Activated CD4-positive, alpha-beta T cell treated with anti-CD3 and anti-CD28 coated beads, Interleukin-2, amount 50 U/mL, for 24 hours (primary cell): ENCODE measurements around the gene FBXO21.

Experiments
- DNase-seq, 2 donors: peaks; one replicate each; pipeline ENCODE4 v3.0.0-alpha.2; 2020; ENCODE audit warnings: low read depth in 1 of 2, low spot score in 1 of 2

The FBXO21 gene

GRCh38 chr12:117140397-117141096 is 49.7 kb downstream of the FBXO21 start:
- no peak for DNase-seq

GRCh38 chr12:117139025-117139717 is 51.1 kb downstream of the FBXO21 start:
- no peak for DNase-seq

DNA sequence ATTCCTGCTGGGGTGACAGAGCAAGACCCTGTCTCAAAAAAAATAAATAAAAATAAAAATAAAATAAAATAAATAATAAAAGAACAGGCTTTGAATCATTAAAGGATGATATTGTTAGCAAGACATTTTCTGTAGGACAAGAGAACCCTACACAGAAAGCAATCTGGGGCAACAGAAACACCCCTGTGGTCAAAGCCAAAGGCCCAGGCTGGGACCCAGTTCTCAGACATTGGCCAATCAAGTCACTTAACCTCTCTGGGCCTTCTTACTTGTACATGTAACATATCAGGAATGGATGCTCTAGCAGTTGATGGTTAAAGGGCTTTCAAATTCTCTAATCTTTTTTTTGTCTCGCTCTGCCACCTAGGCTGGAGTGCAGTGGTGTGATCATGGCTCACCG is 55.5 kb downstream of the FBXO21 start:
- no peak for DNase-seq

DNA sequence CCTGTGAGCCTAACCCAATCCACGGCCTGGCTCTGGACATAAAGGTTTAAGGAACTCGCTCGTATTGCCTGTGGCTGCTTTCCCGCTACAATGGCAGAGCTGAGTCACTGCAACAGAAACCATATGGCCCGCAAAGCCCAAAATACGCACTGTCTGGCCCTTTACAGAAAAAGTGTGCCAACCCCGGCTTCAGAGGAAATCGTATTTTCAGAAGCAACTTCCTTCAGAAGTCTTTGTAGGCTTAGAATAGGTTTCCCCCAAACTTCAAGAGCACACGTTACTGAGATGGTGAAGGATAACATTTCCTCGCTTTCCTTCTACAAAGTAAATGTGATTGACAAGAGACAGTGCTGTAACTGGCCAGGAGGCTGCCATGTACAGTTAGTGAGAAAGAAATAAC is 56.2 kb downstream of the FBXO21 start:
- peak in 1 of 2 donors; percentile 51 for DNase-seq

- no peak for DNase-seq
These were observed 59.5 kb downstream of the FBXO21 start for GRCh38 chr12:117130801-117131200.

DNA sequence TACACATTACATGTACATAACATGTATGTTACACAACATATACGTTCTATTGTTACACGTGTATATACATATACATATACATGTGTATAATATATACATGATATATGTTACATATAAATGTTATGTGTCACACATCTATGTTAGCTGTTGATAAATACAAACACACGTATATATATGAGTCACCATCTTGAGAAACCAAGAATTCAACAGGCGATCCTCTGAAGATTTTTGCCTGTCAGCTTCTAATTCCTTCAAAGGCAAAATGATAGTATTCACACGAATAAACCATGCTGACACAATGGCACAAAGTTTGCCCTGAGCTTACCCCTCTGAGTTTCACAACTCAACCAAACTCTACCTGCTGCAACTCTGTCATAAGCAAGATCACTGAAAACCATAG is 60.9 kb downstream of the FBXO21 start:
- DNase-seq: no peak

GRCh38 chr12:117127933-117128823 is 62.1 kb downstream of the FBXO21 start:
- DNase-seq: no peak

- DNase-seq: no peak
These were observed 63.9 kb downstream of the FBXO21 start for GRCh38 chr12:117126335-117126734.

DNA sequence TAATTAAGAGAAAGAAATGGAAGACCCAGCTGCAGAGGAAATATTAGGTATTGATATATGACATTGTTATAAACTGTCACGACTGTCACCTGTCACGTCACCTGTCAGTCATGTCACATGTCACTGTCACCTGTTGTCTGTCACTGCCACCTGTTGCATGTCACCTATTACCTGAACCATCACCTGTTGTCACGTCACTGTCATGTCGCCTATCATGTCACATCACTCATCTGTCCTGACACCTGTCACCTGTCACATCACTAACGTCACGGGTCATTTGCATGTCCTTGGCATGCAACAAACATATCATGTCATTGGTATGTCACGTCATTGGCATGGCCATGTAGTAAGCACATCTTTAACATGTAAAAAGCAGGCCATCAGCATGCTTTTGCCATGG is 64.5 kb downstream of the FBXO21 start:
- DNase-seq: no peak

DNA sequence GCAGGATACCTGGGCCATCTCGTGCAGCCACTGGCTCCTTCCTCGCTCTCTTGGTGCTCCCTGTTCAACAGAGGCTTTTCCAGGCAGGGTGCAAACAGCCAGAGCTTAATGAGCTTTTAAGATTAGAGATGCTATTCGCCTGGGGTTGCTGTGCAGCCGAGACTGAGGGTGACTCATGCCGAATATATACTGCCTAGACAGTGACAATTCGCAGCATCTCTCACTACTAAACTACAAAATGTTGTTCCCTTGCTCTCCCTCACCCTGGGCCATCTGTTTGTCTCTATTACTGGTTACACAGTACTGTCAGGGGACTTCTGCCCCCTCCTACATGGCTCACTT is 65.0 kb downstream of the FBXO21 start:
- no peak for DNase-seq

DNA sequence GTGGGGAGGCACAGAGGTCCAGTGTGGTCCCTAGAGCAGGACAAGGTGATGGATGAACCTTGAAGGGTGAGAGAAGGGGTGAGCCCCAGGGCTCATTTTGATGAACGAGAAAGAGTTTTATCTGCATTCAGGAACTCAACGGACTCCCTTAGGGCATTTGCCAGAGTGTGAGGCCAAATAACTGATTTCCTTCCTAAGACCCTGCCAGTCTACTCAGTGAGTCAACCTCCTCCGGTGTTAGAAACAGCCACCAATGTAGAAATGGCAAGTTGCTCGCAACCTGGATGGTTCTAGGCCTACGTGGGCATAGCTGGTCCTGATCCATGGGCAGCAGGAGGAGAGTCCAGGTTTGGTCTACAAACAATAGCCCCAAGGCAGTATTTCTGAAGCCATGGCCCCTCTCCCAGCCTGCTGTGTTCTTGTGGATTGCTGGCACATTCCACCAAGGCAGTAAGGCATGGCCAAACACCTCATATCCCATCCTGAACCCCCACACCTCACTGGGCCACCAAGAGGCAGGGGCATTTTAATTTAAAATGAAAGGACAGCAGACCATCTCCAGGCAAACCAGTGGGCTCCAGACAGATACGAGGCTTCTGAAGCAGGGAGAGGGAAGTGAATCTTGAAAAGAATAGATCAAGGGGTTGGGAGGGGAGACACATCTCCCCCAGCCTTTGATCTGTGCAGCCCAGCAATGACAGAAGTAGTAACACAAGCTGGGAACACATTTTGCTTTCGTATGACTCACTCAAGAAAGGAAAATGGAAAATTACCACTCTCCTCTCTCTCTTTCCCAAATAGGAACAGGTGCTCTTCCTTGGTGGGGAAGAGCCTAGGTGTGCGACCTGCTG is 65.6 kb downstream of the FBXO21 start:
- no peak for DNase-seq

DNA sequence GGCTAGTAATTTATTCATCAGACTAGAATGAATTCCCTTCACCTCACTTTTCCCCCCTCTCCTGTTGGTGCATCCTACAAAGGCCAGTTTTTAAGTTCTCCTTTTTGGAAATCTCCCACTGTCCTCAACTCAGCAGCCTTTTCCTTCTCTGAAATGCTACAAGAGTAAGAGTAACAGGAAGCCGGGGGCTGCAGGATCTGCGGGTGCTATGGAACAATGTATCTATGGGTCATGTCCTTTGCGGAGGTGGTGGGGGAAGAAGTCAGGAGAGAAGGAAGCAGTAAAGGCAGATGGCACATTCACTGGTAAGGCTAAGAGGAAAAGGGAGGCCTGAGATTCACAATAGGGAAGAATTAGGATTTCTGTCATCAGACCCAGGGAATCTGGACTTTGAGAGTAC is 68.8 kb downstream of the FBXO21 start:
- DNase-seq: no peak

DNA sequence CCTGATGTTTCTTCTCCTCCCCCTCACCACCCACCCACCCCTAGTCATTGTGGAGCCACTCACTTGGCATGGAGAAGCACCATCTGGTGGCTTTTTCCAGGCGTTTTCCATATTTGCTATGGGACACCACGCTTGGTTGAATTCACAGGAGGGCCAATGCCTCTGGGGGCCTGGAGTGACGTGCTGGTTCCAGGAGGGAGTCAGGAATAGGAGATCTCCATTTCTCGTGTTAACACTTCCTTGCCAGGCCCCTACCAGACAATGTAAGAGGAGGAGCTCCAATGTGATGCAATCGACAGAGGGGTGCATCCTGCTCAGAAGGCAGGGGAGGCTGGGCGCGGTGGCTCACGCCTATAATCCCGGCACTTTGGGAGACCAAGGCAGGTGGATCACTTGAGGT is 69.5 kb downstream of the FBXO21 start:
- DNase-seq: no peak

DNA sequence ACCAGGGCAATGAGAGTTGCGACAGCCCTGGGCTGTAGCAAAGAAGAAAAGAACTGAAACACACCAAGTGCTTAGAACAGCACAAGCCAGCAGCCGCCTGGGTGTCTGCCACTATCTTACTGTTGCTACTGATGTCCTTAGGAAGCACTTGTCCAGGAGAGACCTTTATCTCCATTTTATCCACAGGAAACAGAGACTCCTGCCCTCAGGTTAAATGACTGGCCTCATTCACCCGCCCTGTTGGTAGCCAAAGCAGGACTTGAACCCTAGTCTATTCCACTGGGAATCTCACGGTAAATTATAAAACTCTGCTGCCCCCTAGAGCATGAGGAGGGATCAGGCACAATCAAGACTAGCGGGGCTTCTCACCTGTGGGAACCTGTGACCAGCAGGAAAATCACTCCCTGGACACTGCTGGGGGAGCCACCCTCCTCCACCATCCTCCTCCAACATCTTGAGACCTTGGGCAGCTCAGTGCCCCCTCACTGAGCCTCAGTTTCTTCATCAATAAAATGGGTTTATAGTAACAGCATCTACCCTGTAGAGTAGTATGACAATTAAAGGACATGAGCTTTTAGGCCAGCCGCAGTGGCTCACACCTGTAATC is 70.6 kb downstream of the FBXO21 start:
- no peak for DNase-seq

GRCh38 chr12:117118838-117119591 is 71.3 kb downstream of the FBXO21 start:
- DNase-seq: no peak

DNA sequence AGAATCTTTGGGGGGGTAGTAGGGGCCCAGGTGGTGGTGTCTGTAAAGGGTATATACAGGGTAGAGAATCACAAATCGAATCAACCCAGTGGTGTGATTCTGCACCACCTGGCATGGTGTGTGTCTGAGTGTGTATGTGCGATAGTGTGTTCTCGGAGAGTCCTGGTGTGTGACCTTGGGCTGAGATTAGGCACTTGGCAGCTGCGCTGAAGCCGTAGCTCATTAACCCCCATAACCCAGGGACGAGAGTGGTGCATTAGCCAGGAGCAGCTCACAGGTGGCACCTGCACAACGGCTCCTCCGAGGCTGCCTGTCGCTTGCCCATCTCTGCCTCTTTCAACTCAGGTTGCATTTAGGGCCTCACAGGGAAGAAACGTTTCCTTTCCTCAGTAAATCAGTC is 75.5 kb downstream of the FBXO21 start:
- DNase-seq: no peak

GRCh38 chr12:117113231-117113630 is 77.0 kb downstream of the FBXO21 start:
- DNase-seq: no peak

- DNase-seq: no peak
These were observed 78.3 kb downstream of the FBXO21 start for GRCh38 chr12:117111821-117112595.

DNA sequence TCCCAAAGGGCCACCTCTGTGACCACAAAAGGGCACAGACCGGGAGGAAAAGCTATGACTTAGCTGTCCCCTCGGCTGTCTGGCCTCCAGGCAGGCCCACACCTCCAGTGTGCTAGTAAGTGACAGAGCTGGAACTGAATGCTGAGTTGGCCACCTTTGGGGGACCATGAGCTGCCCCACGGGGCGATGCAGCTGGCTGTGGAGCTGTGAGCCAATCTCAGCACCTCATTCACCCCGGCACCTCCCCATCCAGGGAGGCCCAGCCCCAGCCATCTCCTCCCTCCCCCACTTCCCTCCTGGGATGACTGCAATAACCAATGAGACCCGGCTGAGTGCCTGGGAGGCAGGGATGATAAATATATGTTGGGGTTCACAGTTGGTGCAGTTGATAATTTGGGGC is 78.9 kb downstream of the FBXO21 start:
- no peak for DNase-seq
